Measurements from ENCODE around the gene IFI35. TPM values are rescaled to one million over a fixed set of nuclear protein-coding genes. Genes with fewer than 3 reads are reported as not detected.

IFI35 gene
- total and polyA plus RNA-seq, 12 donors = 7.0 to 61.6 (median 13.6) TPM

DNA sequence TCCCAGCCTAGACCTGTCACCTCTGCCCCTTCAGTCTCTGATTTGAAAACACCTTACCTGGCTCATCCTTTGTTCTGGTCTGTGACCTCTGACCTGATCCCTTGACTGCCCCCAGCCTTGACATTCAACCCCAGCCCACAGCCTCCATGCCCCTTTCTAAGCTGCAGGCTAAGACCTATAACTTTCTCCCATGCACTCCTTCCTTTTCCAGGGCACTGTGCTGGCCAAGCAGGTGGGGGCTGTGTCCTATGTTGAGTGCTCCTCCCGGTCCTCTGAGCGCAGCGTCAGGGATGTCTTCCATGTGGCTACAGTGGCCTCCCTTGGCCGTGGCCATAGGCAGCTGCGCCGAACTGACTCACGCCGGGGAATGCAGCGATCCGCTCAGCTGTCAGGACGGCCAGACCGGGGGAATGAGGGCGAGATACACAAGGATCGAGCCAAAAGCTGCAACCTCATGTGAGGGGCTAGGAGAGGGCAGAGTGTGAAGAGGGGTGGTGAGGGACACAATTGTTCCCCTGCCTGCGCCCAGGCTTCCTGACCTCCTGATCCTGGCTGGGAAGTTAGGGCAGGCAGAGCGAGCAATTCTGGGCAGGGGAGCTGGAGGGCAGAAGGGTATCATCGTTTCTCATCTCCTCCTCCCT is 21.8 kb downstream of the IFI35 start:
- H3K27ac ChIP-seq = no peak overlapping the region
- TF ChIP-seq, protein P1, sequence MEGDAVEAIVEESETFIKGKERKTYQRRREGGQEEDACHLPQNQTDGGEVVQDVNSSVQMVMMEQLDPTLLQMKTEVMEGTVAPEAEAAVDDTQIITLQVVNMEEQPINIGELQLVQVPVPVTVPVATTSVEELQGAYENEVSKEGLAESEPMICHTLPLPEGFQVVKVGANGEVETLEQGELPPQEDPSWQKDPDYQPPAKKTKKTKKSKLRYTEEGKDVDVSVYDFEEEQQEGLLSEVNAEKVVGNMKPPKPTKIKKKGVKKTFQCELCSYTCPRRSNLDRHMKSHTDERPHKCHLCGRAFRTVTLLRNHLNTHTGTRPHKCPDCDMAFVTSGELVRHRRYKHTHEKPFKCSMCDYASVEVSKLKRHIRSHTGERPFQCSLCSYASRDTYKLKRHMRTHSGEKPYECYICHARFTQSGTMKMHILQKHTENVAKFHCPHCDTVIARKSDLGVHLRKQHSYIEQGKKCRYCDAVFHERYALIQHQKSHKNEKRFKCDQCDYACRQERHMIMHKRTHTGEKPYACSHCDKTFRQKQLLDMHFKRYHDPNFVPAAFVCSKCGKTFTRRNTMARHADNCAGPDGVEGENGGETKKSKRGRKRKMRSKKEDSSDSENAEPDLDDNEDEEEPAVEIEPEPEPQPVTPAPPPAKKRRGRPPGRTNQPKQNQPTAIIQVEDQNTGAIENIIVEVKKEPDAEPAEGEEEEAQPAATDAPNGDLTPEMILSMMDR (IDR thresholded peaks at IDR 0.05) = no peak
- H3K27me3 ChIP-seq = no peaks in the 10 kb centered on the region
- DNase-seq = no peak
- WGBS, 2 donors = 82 to 83% methylated on average over 17 of the region's 17 CpGs
- H3K4me3 ChIP-seq = no peak overlapping the region
- peaks cover 0 to 12% (median 6%) of the 10 kb centered on the region in 9 donors for H3K4me1 ChIP-seq
- intact Hi-C loops (cut with DNase I) = loop anchor here in 7 of 10 donors (5.0 to 10.0 kb wide), 6 partner anchors 59 to 336 kb away; partner anchors contain the start of genes BRCA1 (in 5 of the 7) and NBR1 (in 1 of the 7)
- ATAC-seq = no peak
- no peaks in the 10 kb centered on the region for H3K9me3 ChIP-seq
- no peaks in the 10 kb centered on the region for H3K36me3 ChIP-seq

DNA sequence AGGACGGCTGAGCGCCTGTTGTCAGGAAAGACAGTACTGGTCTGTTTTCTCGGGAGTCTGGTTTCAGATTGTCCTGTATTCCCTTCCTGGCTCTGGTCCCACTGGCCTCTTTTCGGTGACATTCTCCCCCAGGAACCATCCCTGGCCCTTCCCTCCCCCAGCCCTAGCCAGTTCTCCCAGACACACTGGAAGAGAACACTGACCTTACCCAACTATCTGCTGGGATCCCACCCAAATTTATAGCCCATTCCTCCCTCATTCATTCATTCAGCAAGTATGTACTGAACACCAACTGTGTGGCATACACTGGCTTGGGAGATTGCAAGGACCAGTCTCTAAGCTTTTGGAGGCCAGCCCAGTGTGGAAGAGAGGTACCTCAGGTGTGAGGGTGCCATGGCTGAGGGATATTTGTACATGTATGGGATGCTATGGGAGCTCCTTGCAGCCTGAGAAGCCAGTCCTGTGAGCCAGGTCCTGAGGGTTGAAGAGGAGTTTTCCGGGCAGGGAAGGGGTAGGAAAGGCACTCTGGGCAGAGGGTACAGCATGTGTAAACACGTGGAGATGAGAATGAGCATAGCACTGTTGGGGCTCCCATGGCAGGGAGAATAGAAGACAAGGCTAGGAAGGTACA is 23.7 kb downstream of the IFI35 start:
- intact Hi-C loops (cut with DNase I) = loop anchor here in 2 of 10 donors (10.0 kb wide), 2 partner anchors 85 to 315 kb away; no protein-coding TSS in a partner anchor
- no peak for DNase-seq
- H3K4me3 ChIP-seq = no peak overlapping the region
- WGBS, 2 donors = 67 to 69% methylated on average over 6 of the region's 6 CpGs
- H3K9me3 ChIP-seq = no peaks in the 10 kb centered on the region
- H3K36me3 ChIP-seq = no peaks in the 10 kb centered on the region
- peak overlapping the region in 3 of 10 donors; percentile 19 to 57 (median 34) for H3K27ac ChIP-seq
- ATAC-seq = peak in 2 of 8 donors; percentile 15 to 31
- H3K27me3 ChIP-seq = no peaks in the 10 kb centered on the region
- H3K4me1 ChIP-seq = peaks cover 0 to 3% (median 0%) of the 10 kb centered on the region in 9 donors
- TF ChIP-seq, protein P1 (IDR thresholded peaks at IDR 0.05) = no peak

DNA sequence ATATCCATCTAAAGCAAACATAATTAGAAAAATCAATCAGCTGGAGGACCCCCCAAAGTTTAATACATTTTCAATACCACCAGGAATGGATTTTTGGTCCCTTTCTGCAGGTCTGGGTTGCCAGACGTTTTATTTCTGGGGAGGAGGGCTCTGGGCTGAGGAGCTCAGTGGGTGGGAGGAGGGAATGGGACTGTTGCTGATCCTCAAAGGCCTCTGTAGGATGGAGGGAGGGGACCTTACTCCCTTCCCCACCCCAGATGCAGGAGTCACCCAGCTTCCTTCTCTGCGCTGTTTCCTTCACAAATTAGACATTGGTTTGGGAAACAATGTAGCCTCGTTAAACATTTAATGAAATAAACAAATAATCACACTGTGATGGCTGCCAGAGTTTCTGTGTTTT is 25.1 kb downstream of the IFI35 start:
- no peak overlapping the region for H3K4me3 ChIP-seq
- no peak overlapping the region for H3K27ac ChIP-seq
- H3K9me3 ChIP-seq = no peaks in the 10 kb centered on the region
- no peak for DNase-seq
- H3K27me3 ChIP-seq = no peaks in the 10 kb centered on the region
- no peaks in the 10 kb centered on the region for H3K36me3 ChIP-seq
- no peak for ATAC-seq
- WGBS, 2 donors = 89 to 94% methylated on average over 3 of the region's 3 CpGs
- H3K4me1 ChIP-seq = no peaks in the 10 kb centered on the region
- intact Hi-C loops (cut with DNase I) = loop anchor here in 2 of 10 donors (10.0 kb wide), 2 partner anchors 83 to 313 kb away; no protein-coding TSS in a partner anchor
- TF ChIP-seq, protein P1 (IDR thresholded peaks at IDR 0.05) = no peak

DNA sequence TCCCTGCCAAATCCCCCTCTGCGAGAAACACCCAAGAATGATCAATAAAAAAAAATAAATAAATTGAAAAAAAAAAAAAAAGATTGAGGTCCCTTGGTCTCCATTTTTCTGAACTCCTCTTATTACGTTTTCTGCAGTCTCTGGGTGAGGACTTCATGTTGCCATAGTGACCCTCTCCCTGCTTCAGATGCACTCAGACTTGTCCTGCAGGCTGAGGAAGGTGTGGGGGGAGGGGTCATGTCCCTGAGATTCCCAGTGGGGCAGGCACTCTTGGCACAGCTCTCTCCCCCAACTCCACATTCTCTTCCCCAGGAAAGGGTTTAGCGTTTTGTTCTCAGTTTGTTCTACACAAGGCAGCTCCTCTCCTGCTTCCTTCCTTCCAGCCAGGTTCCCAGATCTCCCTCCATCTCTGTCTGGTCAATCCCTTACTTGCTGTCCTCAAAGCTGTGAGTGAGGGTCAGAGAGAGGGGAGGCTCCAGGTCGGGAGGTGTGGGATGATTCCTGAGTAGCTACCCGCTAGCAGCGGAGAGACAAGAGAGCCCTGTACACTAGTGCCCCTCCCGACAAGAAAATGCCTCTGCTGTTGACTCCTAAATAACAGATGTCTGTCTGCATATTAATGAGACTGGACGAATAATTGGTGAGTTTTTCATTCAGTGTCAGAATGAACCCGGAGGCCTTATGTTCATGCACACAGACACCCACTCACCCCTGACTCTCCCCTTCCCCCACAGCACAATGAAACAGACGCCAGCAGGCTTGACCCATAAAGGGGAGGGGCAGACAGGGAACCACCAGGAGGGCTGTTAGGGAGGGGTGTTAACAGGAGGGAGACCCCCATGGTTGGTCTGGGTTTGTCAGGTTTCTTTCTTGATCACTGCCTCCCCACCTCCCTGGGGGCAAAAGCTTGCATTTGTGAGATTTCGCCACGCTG is 27.6 kb downstream of the IFI35 start:
- TF ChIP-seq, protein P1 (IDR thresholded peaks at IDR 0.05) = no peak
- no peak for ATAC-seq
- no peak overlapping the region for H3K27ac ChIP-seq
- H3K36me3 ChIP-seq = no peaks in the 10 kb centered on the region
- intact Hi-C loops (cut with DNase I) = loop anchor here in 2 of 10 donors (10.0 kb wide), 2 partner anchors 81 to 311 kb away; no protein-coding TSS in a partner anchor
- no peak overlapping the region for H3K4me3 ChIP-seq
- H3K27me3 ChIP-seq = no peaks in the 10 kb centered on the region
- no peak for DNase-seq
- H3K9me3 ChIP-seq = no peaks in the 10 kb centered on the region
- no peaks in the 10 kb centered on the region for H3K4me1 ChIP-seq
- WGBS, 2 donors = 52 to 55% methylated on average over 12 of the region's 12 CpGs
